Lower lobe of right lung (tissue), 2 donors: ENCODE results near the gene CCDC122. TPM values are rescaled to one million over a fixed set of nuclear protein-coding genes. Genes with fewer than 3 reads are reported as not detected.

ENCODE experiments used
- ATAC-seq, 2 donors: fragments of 200-7000 bp; cut with Tn5 transposase; one replicate each; pipeline ENCODE4 v1.9.1; 2020 to 2022; ENCODE audit warnings: mild to moderate bottlenecking in 2 of 2, moderate library complexity in 2 of 2
- DNase-seq: peaks from one replicate; pipeline ENCODE4 v3.0.0-alpha.2; 2020
- H3K27ac ChIP-seq: fragments of 200-600 bp; one replicate; pipeline ENCODE4 v1.8.0; 2022
- H3K27me3 ChIP-seq: fragments of 200-600 bp; one replicate; pipeline ENCODE4 v1.8.0; 2022; ENCODE audit warnings: low read depth
- H3K36me3 ChIP-seq: fragments of 200-600 bp; one replicate; pipeline ENCODE4 v1.8.0; 2022; ENCODE audit warnings: mild to moderate bottlenecking
- H3K4me1 ChIP-seq: fragments of 200-600 bp; one replicate; pipeline ENCODE4 v1.8.0; 2022
- H3K4me3 ChIP-seq: fragments of 200-600 bp; one replicate; pipeline ENCODE4 v1.8.0; 2022; ENCODE audit warnings: mild to moderate bottlenecking
- H3K9me3 ChIP-seq: fragments of 200-600 bp; one replicate; pipeline ENCODE4 v1.8.0; 2022
- intact Hi-C: fragments of 100-400 bp; cut with DNase I; formaldehyde crosslinking; loops from one replicate; pipeline ENCODE4 v1.11.0; 2022
- total RNA-seq: library from RNA; stranded (reverse); fragmentation: NEBNext Ultra II Directional; extraction: Animal tissue kit (Norgen Biotek cat#: 25700); gene quantifications from one replicate; pipeline ENCODE4 v1.2.1, GENCODE V29; 2021
- TF ChIP-seq, protein P1 (sequence below): fragments of 200-600 bp; IDR thresholded peaks from one replicate; pipeline ENCODE4 v1.8.0; 2022; ENCODE audit warnings: antibody characterized with exemption, mild to moderate bottlenecking
- donor health status: DM: no; HTN: yes; CAD: no; lungs with severe emphysema.

Gene CCDC122
- total RNA-seq, 1 donor from 2014 or later: 4.8 TPM

DNA sequence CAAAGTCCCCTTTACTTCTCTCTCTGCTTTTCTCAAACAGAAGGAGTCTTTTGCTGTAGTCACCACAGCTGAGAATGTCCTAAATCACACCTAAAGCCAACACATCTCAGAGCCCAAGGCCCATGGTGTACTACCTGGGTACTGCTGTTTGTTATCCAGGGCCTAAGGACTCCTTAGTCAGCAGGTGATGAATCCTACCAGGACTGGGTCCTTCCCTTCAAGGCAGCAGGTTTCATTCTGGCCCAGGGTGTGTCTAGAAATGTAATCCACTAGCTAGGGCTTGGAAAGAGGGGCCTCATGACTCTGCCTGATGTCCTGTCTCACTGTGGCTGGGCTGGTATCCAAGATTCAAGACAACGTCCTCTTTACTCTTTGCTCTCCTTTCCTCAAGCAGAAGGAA is 56.6 kb downstream of the CCDC122 start:
- TF ChIP-seq, protein P1, sequence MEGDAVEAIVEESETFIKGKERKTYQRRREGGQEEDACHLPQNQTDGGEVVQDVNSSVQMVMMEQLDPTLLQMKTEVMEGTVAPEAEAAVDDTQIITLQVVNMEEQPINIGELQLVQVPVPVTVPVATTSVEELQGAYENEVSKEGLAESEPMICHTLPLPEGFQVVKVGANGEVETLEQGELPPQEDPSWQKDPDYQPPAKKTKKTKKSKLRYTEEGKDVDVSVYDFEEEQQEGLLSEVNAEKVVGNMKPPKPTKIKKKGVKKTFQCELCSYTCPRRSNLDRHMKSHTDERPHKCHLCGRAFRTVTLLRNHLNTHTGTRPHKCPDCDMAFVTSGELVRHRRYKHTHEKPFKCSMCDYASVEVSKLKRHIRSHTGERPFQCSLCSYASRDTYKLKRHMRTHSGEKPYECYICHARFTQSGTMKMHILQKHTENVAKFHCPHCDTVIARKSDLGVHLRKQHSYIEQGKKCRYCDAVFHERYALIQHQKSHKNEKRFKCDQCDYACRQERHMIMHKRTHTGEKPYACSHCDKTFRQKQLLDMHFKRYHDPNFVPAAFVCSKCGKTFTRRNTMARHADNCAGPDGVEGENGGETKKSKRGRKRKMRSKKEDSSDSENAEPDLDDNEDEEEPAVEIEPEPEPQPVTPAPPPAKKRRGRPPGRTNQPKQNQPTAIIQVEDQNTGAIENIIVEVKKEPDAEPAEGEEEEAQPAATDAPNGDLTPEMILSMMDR: no peak
- Histone ChIP-seq H3K36me3 (no peaks in the 10 kb centered on the region), H3K27ac (no peak overlapping the region), H3K27me3 (no peaks in the 10 kb centered on the region), H3K4me1 (no peaks in the 10 kb centered on the region), H3K9me3 (no peaks in the 10 kb centered on the region), H3K4me3 (no peak overlapping the region)
- ATAC-seq: no peak
- intact Hi-C loops: no loop called here
- no peak for DNase-seq

DNA sequence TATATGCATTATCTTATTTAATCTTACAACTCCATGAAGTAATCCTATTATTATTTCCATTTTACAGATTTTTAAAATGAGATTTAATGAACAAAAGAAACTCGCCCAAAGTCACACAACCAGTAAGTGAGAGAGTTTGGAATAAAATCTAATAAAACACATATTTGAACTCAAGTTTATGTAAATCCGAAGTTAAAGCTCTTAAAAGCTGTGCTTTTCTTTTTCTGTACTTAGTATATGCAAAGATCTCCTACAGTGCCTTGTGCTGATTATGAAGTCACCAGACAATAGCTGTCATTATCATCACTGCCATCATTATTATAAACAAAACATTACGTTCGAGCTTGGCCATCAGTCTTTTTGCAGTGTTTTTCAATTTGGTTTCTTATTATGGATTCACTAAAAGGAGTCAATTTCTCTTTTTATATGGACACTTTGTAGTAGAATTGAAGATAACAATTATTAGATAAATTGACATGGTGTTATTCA is 63.1 kb downstream of the CCDC122 start:
- no peak for DNase-seq
- Histone ChIP-seq H3K36me3 (no peaks in the 10 kb centered on the region), H3K27me3 (no peaks in the 10 kb centered on the region), H3K4me3 (no peak overlapping the region), H3K27ac (no peak overlapping the region), H3K9me3 (no peaks in the 10 kb centered on the region), H3K4me1 (no peaks in the 10 kb centered on the region)
- ATAC-seq: no peak
- TF ChIP-seq, protein P1: no peak
- intact Hi-C loops: no loop called here

DNA sequence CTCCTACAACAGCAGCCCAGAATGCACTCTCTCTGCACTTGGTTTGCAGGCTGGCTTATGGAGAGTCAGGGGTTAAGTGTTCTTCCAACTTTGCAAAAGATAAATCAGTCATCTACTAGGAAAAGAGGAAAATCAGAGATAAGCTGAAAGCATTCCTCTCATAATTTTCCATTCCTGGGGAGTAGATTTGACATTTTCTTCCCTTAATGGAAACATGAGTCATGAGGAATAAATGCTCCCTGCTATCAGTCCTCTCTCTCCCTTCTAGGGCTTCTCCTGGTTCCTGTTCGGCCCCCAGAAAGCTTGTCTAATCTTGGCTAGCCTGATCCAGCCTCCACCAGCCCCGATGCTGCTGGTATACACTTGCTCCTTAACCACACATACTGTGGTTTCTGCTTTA is 64.3 kb downstream of the CCDC122 start:
- no peaks in the 10 kb centered on the region for H3K4me1 ChIP-seq
- DNase-seq (no peak), ATAC-seq (no peak)
- no peak overlapping the region for H3K27ac ChIP-seq
- intact Hi-C loops: no loop called here
- no peaks in the 10 kb centered on the region for H3K36me3 ChIP-seq
- H3K27me3 ChIP-seq: no peaks in the 10 kb centered on the region
- H3K9me3 ChIP-seq: no peaks in the 10 kb centered on the region
- TF ChIP-seq, protein P1: no peak
- H3K4me3 ChIP-seq: no peak overlapping the region

DNA sequence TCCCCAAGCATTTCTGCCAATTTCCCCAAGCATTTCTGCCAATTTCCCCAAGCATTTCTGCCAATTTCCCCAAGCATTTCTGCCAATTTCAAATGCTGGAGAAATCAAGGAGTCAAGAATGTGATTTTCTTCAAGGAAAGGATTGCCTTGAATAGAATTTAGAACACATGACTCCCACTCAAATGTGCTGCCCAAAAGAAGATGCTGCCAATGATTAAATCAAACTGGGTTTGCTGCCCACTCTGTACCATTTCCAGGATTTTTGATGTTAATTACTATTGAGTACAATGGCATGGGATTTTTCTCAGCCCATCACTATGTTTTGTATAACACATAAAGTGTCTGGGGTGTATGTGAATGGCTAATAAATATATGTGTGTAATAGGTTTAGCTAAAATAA is 70.9 kb downstream of the CCDC122 start:
- intact Hi-C loops: no loop called here

DNA sequence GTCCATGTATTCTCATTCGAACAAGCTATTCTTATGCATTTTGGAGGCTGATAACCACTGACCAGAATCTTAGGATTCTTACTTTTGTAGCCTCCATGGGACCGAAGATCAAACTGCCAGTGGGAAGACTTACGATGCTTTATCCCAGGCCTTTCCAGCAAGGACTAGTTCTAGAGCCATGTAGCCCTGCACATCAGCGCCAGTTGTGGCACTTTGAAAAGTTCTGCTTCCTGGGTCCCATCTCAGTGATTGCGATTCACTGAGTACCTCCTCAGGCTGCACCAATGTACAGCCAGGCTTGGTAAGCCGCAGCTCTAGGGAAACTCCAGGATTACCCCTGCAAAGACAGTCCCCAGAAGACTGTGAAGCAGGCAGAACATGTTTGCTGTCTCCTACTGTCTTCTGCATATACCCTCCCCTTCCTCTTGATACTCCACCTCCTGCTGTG is 73.8 kb downstream of the CCDC122 start:
- Histone ChIP-seq H3K4me3 (no peak overlapping the region), H3K27ac (no peak overlapping the region), H3K4me1 (peaks cover 4% of the 10 kb centered on the region), H3K36me3 (no peaks in the 10 kb centered on the region), H3K27me3 (peaks cover 4% of the 10 kb centered on the region), H3K9me3 (no peaks in the 10 kb centered on the region)
- DNase-seq (no peak), ATAC-seq (no peak)
- intact Hi-C loops: no loop called here
- TF ChIP-seq, protein P1: no peak

More for the DNA sequence above, 70.9 kb downstream of the CCDC122 start:
- Histone ChIP-seq H3K36me3 (no peaks in the 10 kb centered on the region), H3K27ac (no peak overlapping the region), H3K27me3 (peaks cover 4% of the 10 kb centered on the region), H3K9me3 (no peaks in the 10 kb centered on the region), H3K4me1 (peaks cover 4% of the 10 kb centered on the region), H3K4me3 (no peak overlapping the region)
- no peak for DNase-seq
- TF ChIP-seq, protein P1: no peak
- ATAC-seq: no peak
